Measurements from ENCODE around the gene SALL1. TPM values are rescaled to one million over a fixed set of nuclear protein-coding genes. Genes with fewer than 3 reads are reported as not detected.

Gene SALL1
- total and polyA plus RNA-seq, 2 of the 13 experiments (the other 11 are each of a cell fraction or from before 2014, with no cell fraction given): 6.6 to 12.3 TPM

- TF ChIP-seq DNMT1 (CRISPR knock-in tag; IDR thresholded peaks at IDR 0.05) (no peak), ZFP36L1 (CRISPR knock-in tag; IDR thresholded peaks at IDR 0.05) (no peak), ZNF160 (CRISPR knock-in tag; IDR thresholded peaks at IDR 0.05) (no peak)
Measured at GRCh38 chr16:51168755-51169154, 17.7 kb upstream of the SALL1 start (continued).

DNA sequence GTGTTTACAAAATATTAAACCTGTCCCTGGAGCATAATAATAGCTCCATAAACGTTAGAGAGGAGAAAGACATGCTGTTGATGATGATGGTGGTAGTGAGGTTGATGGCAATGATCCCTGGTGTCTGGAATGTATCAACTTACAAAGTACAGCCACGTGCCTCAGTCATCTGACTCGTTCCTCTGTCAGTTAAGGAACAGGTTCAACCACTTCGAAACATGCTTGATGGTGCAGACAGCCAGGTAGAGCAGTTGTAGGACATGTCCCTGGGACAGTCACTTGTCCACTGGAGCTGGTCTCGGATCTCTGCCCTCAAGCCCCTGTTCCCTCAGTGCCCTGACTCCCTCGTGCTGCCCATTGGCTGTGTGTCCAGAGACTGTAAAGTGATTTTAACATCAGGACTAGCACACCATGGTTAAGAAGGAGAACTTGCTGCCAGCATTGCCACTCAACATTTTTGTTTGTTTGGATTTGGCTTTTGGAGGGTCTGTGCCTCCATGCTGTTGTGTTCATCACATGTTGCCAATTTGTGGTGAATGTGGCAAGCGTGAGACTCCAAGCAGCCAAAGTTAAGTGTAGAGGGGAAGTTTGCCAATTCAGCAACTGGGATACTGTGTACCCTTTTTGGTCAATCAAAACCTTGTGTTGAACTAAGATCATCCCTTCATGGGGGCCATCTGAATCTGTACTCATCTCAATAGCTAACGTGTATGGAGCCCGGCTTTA lies 16.3 kb upstream of the SALL1 start:
- ChIA-PET POLR2A (no interaction called here), CTCF (ENCODE audit: low intra/inter-chr PET ratio, low total read pairs) (no interaction called here)
- ATAC-seq (no peak), FAIRE-seq (no peak), DNase-seq (ENCODE audit: low spot score) (no peak)
- in situ Hi-C loops (cut with HindIII; ENCODE audit: extremely low pct_ligation_motif_present, low pct_unique_long_range_greater_than_20kb): no loop called here
- H3K9me3 ChIP-seq (ENCODE audit: low read length): no peaks in the 10 kb centered on the region
- H3K4me2 ChIP-seq (ENCODE audit: low read depth, low read length): no peak overlapping the region
- no peak overlapping the region for H3K27ac ChIP-seq (ENCODE audit: extremely low read length, insufficient read depth, low read length)
- no peak overlapping the region for H3K9ac ChIP-seq (ENCODE audit: insufficient read depth, low read depth, low read length)
- no peaks in the 10 kb centered on the region for H4K20me1 ChIP-seq (ENCODE audit: insufficient read depth, low read length)
- no TSS peak for BruUV-seq (replicated peaks)
- H3K36me3 ChIP-seq (replicated peaks in 1 of 2; ENCODE audit: control insufficient read depth in 1 of 2, insufficient read depth in 2 of 2, low read length in 2 of 2): no peaks in the 10 kb centered on the region
- H3K4me1 ChIP-seq (ENCODE audit: insufficient read depth, low read length): peaks cover 11% of the 10 kb centered on the region; the same call in 1 of the 2 replicates
- no peak for TF ChIP-seq CREM (IDR thresholded peaks at IDR 0.05)
- no peak for TF ChIP-seq CREM (CRISPR knock-in tag; IDR thresholded peaks at IDR 0.05)
- TF ChIP-seq, protein P1, sequence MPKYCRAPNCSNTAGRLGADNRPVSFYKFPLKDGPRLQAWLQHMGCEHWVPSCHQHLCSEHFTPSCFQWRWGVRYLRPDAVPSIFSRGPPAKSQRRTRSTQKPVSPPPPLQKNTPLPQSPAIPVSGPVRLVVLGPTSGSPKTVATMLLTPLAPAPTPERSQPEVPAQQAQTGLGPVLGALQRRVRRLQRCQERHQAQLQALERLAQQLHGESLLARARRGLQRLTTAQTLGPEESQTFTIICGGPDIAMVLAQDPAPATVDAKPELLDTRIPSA (CRISPR knock-in tag; IDR thresholded peaks at IDR 0.05; ENCODE audit: borderline replicate concordance): no peak
- TF ChIP-seq ZC3H4 (CRISPR knock-in tag; IDR thresholded peaks at IDR 0.05; ENCODE audit: borderline replicate concordance): no peak
- no peak for TF ChIP-seq SSRP1 (CRISPR knock-in tag; IDR thresholded peaks at IDR 0.05)
- no peak for TF ChIP-seq ZBTB37 (CRISPR knock-in tag; IDR thresholded peaks at IDR 0.05)
- no peak for TF ChIP-seq IKZF4 (CRISPR knock-in tag; IDR thresholded peaks at IDR 0.05; ENCODE audit: borderline replicate concordance, low read depth, not compliant biosample characterization)
- TF ChIP-seq ZBTB21 (CRISPR knock-in tag; IDR thresholded peaks at IDR 0.05): no peak
- no peak for TF ChIP-seq FOXA3 (CRISPR knock-in tag; IDR thresholded peaks at IDR 0.05)
- no peak for TF ChIP-seq MATR3 (CRISPR knock-in tag; IDR thresholded peaks at IDR 0.05)
- no peak for TF ChIP-seq MNT (IDR thresholded peaks at IDR 0.05)
- no peak for TF ChIP-seq MTF2 (CRISPR knock-in tag; IDR thresholded peaks at IDR 0.05; ENCODE audit: borderline replicate concordance)
- no peaks in the 10 kb centered on the region for H3K27me3 ChIP-seq (ENCODE audit: control insufficient read depth in 1 of 2, insufficient read depth in 2 of 2, low read length in 2 of 2)
- H3K4me3 ChIP-seq (replicated peaks in 1 of 3; ENCODE audit: insufficient read depth in 1 of 3, low read depth in 2 of 3, low read length in 3 of 3): no peak overlapping the region
- H2AFZ ChIP-seq (ENCODE audit: low read length): no peak overlapping the region
- WGBS (ENCODE audit: low lambda C conversion rate): 23% methylated on average over 9 of the region's 9 CpGs
- no peaks in the 10 kb centered on the region for H3K79me2 ChIP-seq (ENCODE audit: insufficient read depth, low read length)
- intact Hi-C loops (cut with micrococcal nuclease; ENCODE audit: unreplicated experiment): no loop called here

Measured in HepG2 (cell line).